NT2/D1 (cell line): ENCODE results near the gene HRK.

Experiments used
- SUZ12 ChIP-seq: IDR thresholded peaks from 2 replicates; pipeline ENCODE4 v1.6.1; 2011; ENCODE audit not compliant: insufficient read length, insufficient read depth; ENCODE audit errors: extremely low read depth
- YY1 ChIP-seq: IDR thresholded peaks from 2 replicates; pipeline ENCODE4 v1.6.1; 2011; ENCODE audit not compliant: insufficient read length, insufficient read depth

DNA sequence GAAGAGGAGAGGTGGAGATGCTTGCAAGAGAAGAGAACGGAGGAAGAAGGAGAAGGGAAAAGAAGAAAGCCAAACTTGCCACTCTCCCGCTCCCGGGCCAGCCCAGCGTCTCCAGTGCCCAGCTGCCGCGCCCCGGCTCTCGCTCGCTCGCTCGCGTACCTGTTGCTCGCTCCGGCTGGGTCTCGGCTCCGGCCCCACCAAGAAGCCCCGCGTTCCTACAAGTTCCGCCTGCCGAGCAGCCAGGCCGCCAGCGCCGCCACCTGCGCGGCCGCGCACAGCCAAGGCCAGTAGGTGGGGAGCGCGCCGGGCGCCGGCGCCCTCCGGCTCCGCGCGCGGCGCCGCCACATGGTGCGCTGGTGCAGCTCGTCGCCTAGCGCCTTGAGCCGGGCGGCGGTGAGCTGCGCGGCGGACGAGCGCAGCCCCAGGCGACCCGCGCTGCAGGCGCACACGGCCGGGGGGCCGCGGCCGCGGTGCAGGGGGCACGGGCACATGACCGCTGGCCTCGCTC lies 370 bp downstream of the HRK start:
- no peak for TF ChIP-seq YY1
- TF ChIP-seq SUZ12: no peak
